Activated CD8-positive, alpha-beta T cell treated with anti-CD3 and anti-CD28 coated beads for 36 hours (primary cell): ENCODE measurements around the gene NCL. TPM values are rescaled to one million over a fixed set of nuclear protein-coding genes. Genes with fewer than 3 reads are reported as not detected.
A peak's percentile ranks its signal among the peaks of the same experiment; 100 is the strongest.
"Not testable (repeated sequence)": the region's sequence is repeated elsewhere in the genome, so short reads cannot be mapped to it uniquely, and the experiment has no call there.

Source experiments
- ATAC-seq: fragments of 200-7000 bp; cut with Tn5 transposase; one replicate; pipeline ENCODE4 v1.10.0; 2021; ENCODE audit warnings: mild to moderate bottlenecking, moderate library complexity
- CTCF ChIA-PET: fragments of 350-600 bp; sonication (Branson Sonifier 250); formaldehyde crosslinking; loops from one replicate; lab custom pipeline; 2021; ENCODE audit warnings: antibody characterized with exemption; lab: Charles Lee
- POLR2A ChIA-PET: fragments of 350-600 bp; sonication (Branson Sonifier 250); formaldehyde crosslinking; loops from one replicate; lab custom pipeline; 2021; ENCODE audit warnings: antibody characterized with exemption; lab: Charles Lee
- DNase-seq: peaks from one replicate; pipeline ENCODE4 v3.0.0-alpha.2; 2020
- H3K27ac Mint-ChIP-seq: one replicate; pipeline ENCODE4 v1.8.0; 2021; ENCODE audit warnings: mild to moderate bottlenecking, mixed read lengths
- H3K27me3 Mint-ChIP-seq: one replicate; pipeline ENCODE4 v1.8.0; 2021; ENCODE audit warnings: mixed read lengths
- H3K36me3 Mint-ChIP-seq: one replicate; pipeline ENCODE4 v1.8.0; 2021; ENCODE audit warnings: low read depth, mixed read lengths
- H3K4me1 Mint-ChIP-seq: one replicate; pipeline ENCODE4 v1.8.0; 2021; ENCODE audit warnings: low read depth, mixed read lengths
- H3K4me3 Mint-ChIP-seq: one replicate; pipeline ENCODE4 v1.8.0; 2021; ENCODE audit warnings: mild to moderate bottlenecking, moderate library complexity, mixed read lengths
- H3K9me3 Mint-ChIP-seq: one replicate; pipeline ENCODE4 v1.8.0; 2021; ENCODE audit warnings: mixed read lengths
- CTCF ChIP-seq: fragments of 200-600 bp; IDR thresholded peaks from one replicate; pipeline ENCODE4 v1.8.0; 2022; ENCODE audit warnings: antibody characterized with exemption, mild to moderate bottlenecking
- intact Hi-C: fragments of 100-400 bp; cut with micrococcal nuclease; formaldehyde crosslinking; loops from one replicate; pipeline ENCODE4 v1.10.0; 2022
- total RNA-seq, 2 experiments: library from RNA; stranded (reverse); gene quantifications; one replicate each; pipeline ENCODE4 v1.2.3, GENCODE V29; 2021

NCL gene
- total RNA-seq, 2 experiments from 2014 or later = 1,312 to 1,361 TPM

- DNase-seq (peak; percentile 99), ATAC-seq (peak; percentile 92)
- Mint-ChIP-seq H3K27me3 (no peaks in the 10 kb centered on the region), H3K36me3 (peaks cover 43% of the 10 kb centered on the region), H3K4me3 (peak overlapping the region; percentile 100), H3K27ac (peak overlapping the region; percentile 98), H3K9me3 (no peaks in the 10 kb centered on the region), H3K4me1 (peaks cover 37% of the 10 kb centered on the region)
- CTCF ChIA-PET = interaction anchor here (0.8 to 9.2 kb wide), 14 partner anchors 10 to 242 kb away, joined by 3 to 86 read pairs (median 4); no protein-coding TSS in a partner anchor
- POLR2A ChIA-PET = interaction anchor here (0.9 to 11.6 kb wide), 28 partner anchors 9 to 320 kb away, joined by 3 to 290 read pairs (median 4); partner anchors contain the start of gene PTMA
- no peak for TF ChIP-seq CTCF
- intact Hi-C loops = loop anchor here (5.0 kb wide), 2 partner anchors 47 to 242 kb away; partner anchors contain the start of gene PTMA
Measured at GRCh38 chr2:231464576-231465540, 574 bp upstream of the NCL start.

- Mint-ChIP-seq H3K27ac (peak overlapping the region; percentile 98), H3K4me3 (peak overlapping the region; percentile 100), H3K27me3 (no peaks in the 10 kb centered on the region), H3K9me3 (no peaks in the 10 kb centered on the region), H3K4me1 (peaks cover 48% of the 10 kb centered on the region), H3K36me3 (peaks cover 61% of the 10 kb centered on the region)
- CTCF ChIA-PET = interaction anchor here (1.0 to 9.2 kb wide), 6 partner anchors 10 to 149 kb away, joined by 3 to 86 read pairs (median 4); no protein-coding TSS in a partner anchor
- ATAC-seq (no peak), DNase-seq (no peak)
- no peak for TF ChIP-seq CTCF
- intact Hi-C loops = loop anchor here (5.0 kb wide), 1 partner anchor 244 kb away; the partner anchor contains the start of gene PTMA
- POLR2A ChIA-PET = interaction anchor here (0.7 to 11.6 kb wide), 14 partner anchors 9 to 324 kb away, joined by 3 to 290 read pairs (median 6); partner anchors contain the start of genes COPS7B and PTMA
Measured at GRCh38 chr2:231462729-231463465, 1.4 kb downstream of the NCL start.

- no peaks in the 10 kb centered on the region for H3K27me3 Mint-ChIP-seq
- ATAC-seq = no peak
- peak overlapping the region; percentile 100 for H3K4me3 Mint-ChIP-seq
- peaks cover 75% of the 10 kb centered on the region for H3K36me3 Mint-ChIP-seq
- peaks cover 61% of the 10 kb centered on the region for H3K4me1 Mint-ChIP-seq
- no peaks in the 10 kb centered on the region for H3K9me3 Mint-ChIP-seq
- CTCF ChIA-PET = interaction anchor here (9.2 kb wide), 1 partner anchor 21 kb away, joined by 86 read pairs; no protein-coding TSS in a partner anchor
- H3K27ac Mint-ChIP-seq = peak overlapping the region; percentile 98
- intact Hi-C loops = loop anchor here (5.0 kb wide), 1 partner anchor 246 kb away; the partner anchor contains the start of gene PTMA
- POLR2A ChIA-PET = interaction anchor here (1.3 to 11.6 kb wide), 8 partner anchors 7 to 250 kb away, joined by 3 to 290 read pairs (median 50); partner anchors contain the start of gene PTMA
- no peak for TF ChIP-seq CTCF
- DNase-seq = no peak
Measured at GRCh38 chr2:231461516-231461971, 2.7 kb downstream of the NCL start.

GRCh38 chr2:231460841-231461240, 3.4 kb downstream of the NCL start:
- DNase-seq, H3K9me3 Mint-ChIP-seq, ATAC-seq, H3K27me3 Mint-ChIP-seq: not testable (repeated sequence)
- Mint-ChIP-seq H3K36me3 (peaks cover 82% of the 10 kb centered on the region), H3K4me3 (peak overlapping the region; percentile 66), H3K4me1 (peaks cover 61% of the 10 kb centered on the region), H3K27ac (peak overlapping the region; percentile 72)
- ChIA-PET POLR2A (interaction anchor here (1.3 to 11.6 kb wide), 7 partner anchors 7 to 251 kb away, joined by 3 to 290 read pairs (median 44); partner anchors contain the start of gene PTMA), CTCF (interaction anchor here (1.3 to 1.5 kb wide), 2 partner anchors 9 to 22 kb away, joined by 4 to 6 read pairs; no protein-coding TSS in a partner anchor)
- intact Hi-C loops = loop anchor here (5.0 kb wide), 1 partner anchor 246 kb away; the partner anchor contains the start of gene PTMA
